HepG2 (cell line): ENCODE results near the gene TCN1. TPM values are rescaled to one million over a fixed set of nuclear protein-coding genes. Genes with fewer than 3 reads are reported as not detected.

Source experiments
- CENPT ChIP-seq: sonication (generic); formaldehyde crosslinking; IDR thresholded peaks from 2 replicates; pipeline ENCODE4 v1.8.0; 2022; ENCODE audit warnings: low read depth, mild to moderate bottlenecking, moderate library complexity, missing genetic modification reagents
- EEA1 ChIP-seq: sonication (generic); formaldehyde crosslinking; IDR thresholded peaks from 2 replicates; pipeline ENCODE4 v1.5.1; 2020; ENCODE audit warnings: mild to moderate bottlenecking, missing genetic modification reagents, borderline replicate concordance
- FOXK2 ChIP-seq: fragments of 450-650 bp; IDR thresholded peaks from 2 replicates; pipeline ENCODE4 v1.6.1; 2016
- HDAC1 ChIP-seq: sonication (generic); formaldehyde crosslinking; IDR thresholded peaks from 2 replicates; pipeline ENCODE4 v1.5.1; 2020; ENCODE audit warnings: mild to moderate bottlenecking, missing genetic modification reagents
- KDM5B ChIP-seq: sonication (generic); formaldehyde crosslinking; IDR thresholded peaks from 2 replicates; pipeline ENCODE4 v1.4.0; 2020; ENCODE audit warnings: missing genetic modification reagents, mild to moderate bottlenecking, borderline replicate concordance
- MIER3 ChIP-seq: IDR thresholded peaks from 2 replicates; pipeline ENCODE4 v1.6.1; 2016; ENCODE audit warnings: missing compliant biosample characterization, borderline replicate concordance
- RXRB ChIP-seq: IDR thresholded peaks from 2 replicates; pipeline ENCODE4 v1.6.1; 2016; ENCODE audit warnings: borderline replicate concordance, missing genetic modification reagents, missing compliant biosample characterization
- SAFB2 ChIP-seq: sonication (generic); formaldehyde crosslinking; IDR thresholded peaks from 2 replicates; pipeline ENCODE4 v1.5.1; 2020; ENCODE audit warnings: missing genetic modification reagents, low read depth, mild to moderate bottlenecking, borderline replicate concordance
- SALL2 ChIP-seq: sonication (generic); formaldehyde crosslinking; IDR thresholded peaks from 2 replicates; pipeline ENCODE4 v1.8.1; 2023; ENCODE audit warnings: mild to moderate bottlenecking, missing genetic modification reagents, inconsistent platforms
- TAF1 ChIP-seq: sonication (generic); formaldehyde crosslinking; IDR thresholded peaks from 2 replicates; pipeline ENCODE4 v1.4.0; 2020; ENCODE audit warnings: missing genetic modification reagents
- ZFX ChIP-seq: sonication (generic); formaldehyde crosslinking; IDR thresholded peaks from 2 replicates; pipeline ENCODE4 v1.4.0; 2020; ENCODE audit warnings: mild to moderate bottlenecking, low read depth, missing genetic modification reagents, moderate library complexity
- ZFY ChIP-seq: sonication (generic); formaldehyde crosslinking; IDR thresholded peaks from 2 replicates; pipeline ENCODE4 v1.4.0; 2020; ENCODE audit warnings: missing genetic modification reagents
- ZMYM2 ChIP-seq: sonication (generic); formaldehyde crosslinking; IDR thresholded peaks from 2 replicates; pipeline ENCODE4 v1.8.0; 2022; ENCODE audit warnings: mild to moderate bottlenecking, missing genetic modification reagents
- polyA plus RNA-seq, 8 experiments: library from polyadenylated mRNA; depleted of rRNA in 3 of 8; stranded (reverse) in 7 of 8; unstranded in 1 of 8; fragments of >200 nt; fragmentation: Illumina TruSeq in 4 of 8; extraction: Trizol in 4 of 8; gene quantifications; 2 replicates each; pipeline versions ENCODE4 v1.2.1 to v1.2.3, GENCODE V29; 2011 to 2016; ENCODE audit warnings: low read depth in 4 of 8, missing spikeins in 1 of 8, mixed read lengths in 1 of 8; ENCODE audit not compliant: insufficient read depth in 1 of 8
- total RNA-seq, 5 experiments: library from RNA; depleted of rRNA; stranded (reverse); fragments of >200 nt; fragmentation: Illumina TruSeq; extraction: Trizol; gene quantifications; 2 replicates each; pipeline ENCODE4 v1.2.3, GENCODE V29; 2016; ENCODE audit warnings: low read depth in 1 of 5
- TF ChIP-seq, protein P1 (sequence below): sonication (generic); formaldehyde crosslinking; IDR thresholded peaks from 2 replicates; pipeline ENCODE4 v1.4.0; 2020; ENCODE audit warnings: missing genetic modification reagents
- TF ChIP-seq, protein P2 (sequence below): sonication (generic); formaldehyde crosslinking; IDR thresholded peaks from 2 replicates; pipeline ENCODE4 v1.5.1; 2020; ENCODE audit warnings: missing genetic modification reagents, mild to moderate bottlenecking, borderline replicate concordance
- TF ChIP-seq, protein P3 (sequence below): sonication (generic); formaldehyde crosslinking; IDR thresholded peaks from 2 replicates; pipeline ENCODE4 v1.5.0; 2020; ENCODE audit warnings: missing genetic modification reagents
- TF ChIP-seq, protein P4 (sequence below): sonication (generic); formaldehyde crosslinking; IDR thresholded peaks from 2 replicates; pipeline ENCODE4 v1.4.0; 2020; ENCODE audit warnings: missing genetic modification reagents
- TF ChIP-seq, protein P5 (sequence below): sonication (generic); formaldehyde crosslinking; conservative IDR thresholded peaks from 2 replicates; pipeline ENCODE4 v1.8.0; 2022; ENCODE audit warnings: missing genetic modification reagents
- TF ChIP-seq, protein P6 (sequence below): IDR thresholded peaks from 2 replicates; pipeline ENCODE4 v1.6.1; 2016; ENCODE audit warnings: missing compliant biosample characterization, missing genetic modification reagents, borderline replicate concordance

TCN1 gene
- total and polyA plus RNA-seq, 2 of the 13 experiments (the other 11 are each of a cell fraction or from before 2014, with no cell fraction given): not detected

DNA sequence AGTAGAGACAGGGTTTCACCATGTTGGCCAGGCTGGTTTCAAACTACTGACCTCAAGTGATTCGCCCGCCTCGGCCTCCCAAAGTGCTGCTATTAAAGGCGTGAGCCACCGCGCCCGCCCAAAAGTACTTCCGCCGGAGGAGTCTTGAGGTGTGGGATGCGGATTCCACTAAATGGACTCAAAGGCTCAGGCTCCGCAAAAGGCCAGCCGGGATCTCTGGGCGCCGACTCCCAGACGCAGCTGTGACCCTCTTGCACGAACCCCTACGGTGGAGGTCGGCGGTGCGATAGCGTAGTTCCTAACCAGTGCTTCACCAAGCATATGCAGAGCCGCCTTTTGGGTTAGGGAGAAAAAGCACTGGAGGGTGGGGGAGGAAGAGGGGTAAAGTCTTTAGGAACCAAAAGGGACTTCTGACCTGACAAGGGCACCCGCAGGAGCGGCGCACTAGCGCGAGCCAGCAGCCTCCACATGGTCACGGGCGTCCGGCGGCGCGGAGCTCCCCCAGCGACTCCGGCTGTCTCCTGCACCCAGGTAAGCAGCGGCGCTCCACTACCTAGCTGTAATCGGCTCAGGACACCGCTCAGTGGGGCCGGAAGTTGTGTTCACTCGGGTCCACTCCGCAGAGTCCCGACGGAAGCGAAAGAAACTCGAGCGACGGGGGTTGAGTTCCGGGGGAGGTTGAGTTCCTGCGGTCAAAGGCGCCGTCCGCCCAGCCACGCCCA lies 55.9 kb downstream of the TCN1 start, which contains the start of gene MRPL16 (continued):
- TF ChIP-seq, protein P1, sequence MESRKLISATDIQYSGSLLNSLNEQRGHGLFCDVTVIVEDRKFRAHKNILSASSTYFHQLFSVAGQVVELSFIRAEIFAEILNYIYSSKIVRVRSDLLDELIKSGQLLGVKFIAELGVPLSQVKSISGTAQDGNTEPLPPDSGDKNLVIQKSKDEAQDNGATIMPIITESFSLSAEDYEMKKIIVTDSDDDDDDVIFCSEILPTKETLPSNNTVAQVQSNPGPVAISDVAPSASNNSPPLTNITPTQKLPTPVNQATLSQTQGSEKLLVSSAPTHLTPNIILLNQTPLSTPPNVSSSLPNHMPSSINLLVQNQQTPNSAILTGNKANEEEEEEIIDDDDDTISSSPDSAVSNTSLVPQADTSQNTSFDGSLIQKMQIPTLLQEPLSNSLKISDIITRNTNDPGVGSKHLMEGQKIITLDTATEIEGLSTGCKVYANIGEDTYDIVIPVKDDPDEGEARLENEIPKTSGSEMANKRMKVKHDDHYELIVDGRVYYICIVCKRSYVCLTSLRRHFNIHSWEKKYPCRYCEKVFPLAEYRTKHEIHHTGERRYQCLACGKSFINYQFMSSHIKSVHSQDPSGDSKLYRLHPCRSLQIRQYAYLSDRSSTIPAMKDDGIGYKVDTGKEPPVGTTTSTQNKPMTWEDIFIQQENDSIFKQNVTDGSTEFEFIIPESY (CRISPR knock-in tag): 0 out of 2 replicates have a peak, but pooled peaks have one; percentile 52
- no peak for TF ChIP-seq ZMYM2
- TF ChIP-seq, protein P2, sequence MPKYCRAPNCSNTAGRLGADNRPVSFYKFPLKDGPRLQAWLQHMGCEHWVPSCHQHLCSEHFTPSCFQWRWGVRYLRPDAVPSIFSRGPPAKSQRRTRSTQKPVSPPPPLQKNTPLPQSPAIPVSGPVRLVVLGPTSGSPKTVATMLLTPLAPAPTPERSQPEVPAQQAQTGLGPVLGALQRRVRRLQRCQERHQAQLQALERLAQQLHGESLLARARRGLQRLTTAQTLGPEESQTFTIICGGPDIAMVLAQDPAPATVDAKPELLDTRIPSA (CRISPR knock-in tag): 0 out of 2 replicates have a peak, but pooled peaks have one; percentile 7
- TF ChIP-seq, protein P3, sequence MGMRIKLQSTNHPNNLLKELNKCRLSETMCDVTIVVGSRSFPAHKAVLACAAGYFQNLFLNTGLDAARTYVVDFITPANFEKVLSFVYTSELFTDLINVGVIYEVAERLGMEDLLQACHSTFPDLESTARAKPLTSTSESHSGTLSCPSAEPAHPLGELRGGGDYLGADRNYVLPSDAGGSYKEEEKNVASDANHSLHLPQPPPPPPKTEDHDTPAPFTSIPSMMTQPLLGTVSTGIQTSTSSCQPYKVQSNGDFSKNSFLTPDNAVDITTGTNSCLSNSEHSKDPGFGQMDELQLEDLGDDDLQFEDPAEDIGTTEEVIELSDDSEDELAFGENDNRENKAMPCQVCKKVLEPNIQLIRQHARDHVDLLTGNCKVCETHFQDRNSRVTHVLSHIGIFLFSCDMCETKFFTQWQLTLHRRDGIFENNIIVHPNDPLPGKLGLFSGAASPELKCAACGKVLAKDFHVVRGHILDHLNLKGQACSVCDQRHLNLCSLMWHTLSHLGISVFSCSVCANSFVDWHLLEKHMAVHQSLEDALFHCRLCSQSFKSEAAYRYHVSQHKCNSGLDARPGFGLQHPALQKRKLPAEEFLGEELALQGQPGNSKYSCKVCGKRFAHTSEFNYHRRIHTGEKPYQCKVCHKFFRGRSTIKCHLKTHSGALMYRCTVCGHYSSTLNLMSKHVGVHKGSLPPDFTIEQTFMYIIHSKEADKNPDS: no peak
- no peak for TF ChIP-seq CENPT (CRISPR knock-in tag)
- peak; percentile 55 for TF ChIP-seq ZFY
- no peak; the same call in 1 of the 2 replicates for TF ChIP-seq SAFB2 (CRISPR knock-in tag)
- TF ChIP-seq TAF1 (CRISPR knock-in tag): peak; percentile 94
- peak; percentile 81; the same call in 1 of the 2 replicates for TF ChIP-seq SALL2 (CRISPR knock-in tag)
- TF ChIP-seq RXRB (CRISPR knock-in tag): peak; percentile 66
- TF ChIP-seq FOXK2: peak; percentile 39; the same call in 1 of the 2 replicates
- TF ChIP-seq, protein P4, sequence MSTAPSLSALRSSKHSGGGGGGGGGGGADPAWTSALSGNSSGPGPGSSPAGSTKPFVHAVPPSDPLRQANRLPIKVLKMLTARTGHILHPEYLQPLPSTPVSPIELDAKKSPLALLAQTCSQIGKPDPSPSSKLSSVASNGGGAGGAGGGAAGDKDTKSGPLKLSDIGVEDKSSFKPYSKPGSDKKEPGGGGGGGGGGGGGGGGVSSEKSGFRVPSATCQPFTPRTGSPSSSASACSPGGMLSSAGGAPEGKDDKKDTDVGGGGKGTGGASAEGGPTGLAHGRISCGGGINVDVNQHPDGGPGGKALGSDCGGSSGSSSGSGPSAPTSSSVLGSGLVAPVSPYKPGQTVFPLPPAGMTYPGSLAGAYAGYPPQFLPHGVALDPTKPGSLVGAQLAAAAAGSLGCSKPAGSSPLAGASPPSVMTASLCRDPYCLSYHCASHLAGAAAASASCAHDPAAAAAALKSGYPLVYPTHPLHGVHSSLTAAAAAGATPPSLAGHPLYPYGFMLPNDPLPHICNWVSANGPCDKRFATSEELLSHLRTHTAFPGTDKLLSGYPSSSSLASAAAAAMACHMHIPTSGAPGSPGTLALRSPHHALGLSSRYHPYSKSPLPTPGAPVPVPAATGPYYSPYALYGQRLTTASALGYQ (CRISPR knock-in tag): no peak; the same call in 1 of the 2 replicates
- TF ChIP-seq MIER3: peak; percentile 81; the same call in 1 of the 2 replicates
- TF ChIP-seq ZFX (CRISPR knock-in tag): peak; percentile 73
- 0 out of 2 replicates have a peak, but pooled peaks have one; percentile 50 for TF ChIP-seq EEA1 (CRISPR knock-in tag)
- TF ChIP-seq KDM5B (CRISPR knock-in tag): peak; percentile 94
- TF ChIP-seq, protein P5, sequence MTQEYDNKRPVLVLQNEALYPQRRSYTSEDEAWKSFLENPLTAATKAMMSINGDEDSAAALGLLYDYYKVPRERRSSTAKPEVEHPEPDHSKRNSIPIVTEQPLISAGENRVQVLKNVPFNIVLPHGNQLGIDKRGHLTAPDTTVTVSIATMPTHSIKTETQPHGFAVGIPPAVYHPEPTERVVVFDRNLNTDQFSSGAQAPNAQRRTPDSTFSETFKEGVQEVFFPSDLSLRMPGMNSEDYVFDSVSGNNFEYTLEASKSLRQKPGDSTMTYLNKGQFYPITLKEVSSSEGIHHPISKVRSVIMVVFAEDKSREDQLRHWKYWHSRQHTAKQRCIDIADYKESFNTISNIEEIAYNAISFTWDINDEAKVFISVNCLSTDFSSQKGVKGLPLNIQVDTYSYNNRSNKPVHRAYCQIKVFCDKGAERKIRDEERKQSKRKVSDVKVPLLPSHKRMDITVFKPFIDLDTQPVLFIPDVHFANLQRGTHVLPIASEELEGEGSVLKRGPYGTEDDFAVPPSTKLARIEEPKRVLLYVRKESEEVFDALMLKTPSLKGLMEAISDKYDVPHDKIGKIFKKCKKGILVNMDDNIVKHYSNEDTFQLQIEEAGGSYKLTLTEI (CRISPR knock-in tag): no peak
- TF ChIP-seq HDAC1 (CRISPR knock-in tag): peak; percentile 73
- TF ChIP-seq, protein P6, sequence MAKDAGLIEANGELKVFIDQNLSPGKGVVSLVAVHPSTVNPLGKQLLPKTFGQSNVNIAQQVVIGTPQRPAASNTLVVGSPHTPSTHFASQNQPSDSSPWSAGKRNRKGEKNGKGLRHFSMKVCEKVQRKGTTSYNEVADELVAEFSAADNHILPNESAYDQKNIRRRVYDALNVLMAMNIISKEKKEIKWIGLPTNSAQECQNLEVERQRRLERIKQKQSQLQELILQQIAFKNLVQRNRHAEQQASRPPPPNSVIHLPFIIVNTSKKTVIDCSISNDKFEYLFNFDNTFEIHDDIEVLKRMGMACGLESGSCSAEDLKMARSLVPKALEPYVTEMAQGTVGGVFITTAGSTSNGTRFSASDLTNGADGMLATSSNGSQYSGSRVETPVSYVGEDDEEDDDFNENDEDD: peak; percentile 52; the same call in 1 of the 2 replicates
